ENCODE data around the gene DGKB. TPM values are rescaled to one million over a fixed set of nuclear protein-coding genes. Genes with fewer than 3 reads are reported as not detected.

DGKB gene
- total and polyA plus RNA-seq, 2 of the 8 experiments (the other 6 are each of a cell fraction or from before 2014, with no cell fraction given): 1.9 to 2.6 TPM

GRCh38 chr7:14590206-14590605, 312.3 kb downstream of the DGKB start (continued):
- TF ChIP-seq JUND (IDR thresholded peaks at IDR 0.05; ENCODE audit: low read length): no peak
- no peak for TF ChIP-seq HDAC6 (IDR thresholded peaks at IDR 0.05; ENCODE audit: low read depth, low read length)
- no peak for TF ChIP-seq CREB1 (IDR thresholded peaks at IDR 0.05)

All from H1 (cell line).